NAMALWA (cell line): ENCODE results near the gene KRTAP10-12.
"Not testable (repeated sequence)": the region's sequence is repeated elsewhere in the genome, so short reads cannot be mapped to it uniquely, and the experiment has no call there.

Experiments
- DNase-seq: peaks from one replicate; pipeline ENCODE4 v3.0.0-alpha.2; 2015; ENCODE audit warnings: low spot score

Gene KRTAP10-12, protein sequence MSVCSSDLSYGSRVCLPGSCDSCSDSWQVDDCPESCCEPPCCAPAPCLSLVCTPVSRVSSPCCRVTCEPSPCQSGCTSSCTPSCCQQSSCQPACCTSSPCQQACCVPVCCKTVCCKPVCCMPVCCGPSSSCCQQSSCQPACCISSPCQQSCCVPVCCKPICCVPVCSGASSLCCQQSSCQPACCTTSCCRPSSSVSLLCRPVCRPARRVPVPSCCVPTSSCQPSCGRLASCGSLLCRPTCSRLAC

DNA sequence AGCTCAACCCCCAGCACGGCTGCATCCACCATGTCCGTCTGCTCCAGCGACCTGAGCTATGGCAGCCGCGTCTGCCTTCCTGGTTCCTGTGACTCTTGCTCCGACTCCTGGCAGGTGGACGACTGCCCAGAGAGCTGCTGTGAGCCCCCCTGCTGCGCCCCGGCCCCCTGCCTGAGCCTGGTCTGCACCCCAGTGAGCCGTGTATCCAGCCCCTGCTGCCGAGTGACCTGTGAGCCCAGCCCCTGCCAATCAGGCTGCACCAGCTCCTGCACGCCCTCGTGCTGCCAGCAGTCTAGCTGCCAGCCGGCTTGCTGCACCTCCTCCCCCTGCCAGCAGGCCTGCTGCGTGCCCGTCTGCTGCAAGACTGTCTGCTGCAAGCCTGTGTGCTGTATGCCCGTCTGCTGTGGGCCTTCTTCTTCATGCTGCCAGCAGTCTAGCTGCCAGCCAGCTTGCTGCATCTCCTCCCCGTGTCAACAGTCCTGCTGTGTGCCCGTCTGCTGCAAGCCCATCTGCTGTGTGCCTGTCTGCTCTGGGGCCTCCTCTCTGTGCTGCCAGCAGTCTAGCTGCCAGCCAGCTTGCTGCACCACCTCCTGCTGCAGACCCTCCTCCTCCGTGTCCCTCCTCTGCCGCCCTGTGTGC is at the start of gene KRTAP10-12:
Gene KRTAP10-12 (plus strand): TSS at position 1 of the 639 bp plus-strand sequence. CDS start 30 bp downstream, at position 31.
- DNase-seq, result not testable (repeated sequence)

DNA sequence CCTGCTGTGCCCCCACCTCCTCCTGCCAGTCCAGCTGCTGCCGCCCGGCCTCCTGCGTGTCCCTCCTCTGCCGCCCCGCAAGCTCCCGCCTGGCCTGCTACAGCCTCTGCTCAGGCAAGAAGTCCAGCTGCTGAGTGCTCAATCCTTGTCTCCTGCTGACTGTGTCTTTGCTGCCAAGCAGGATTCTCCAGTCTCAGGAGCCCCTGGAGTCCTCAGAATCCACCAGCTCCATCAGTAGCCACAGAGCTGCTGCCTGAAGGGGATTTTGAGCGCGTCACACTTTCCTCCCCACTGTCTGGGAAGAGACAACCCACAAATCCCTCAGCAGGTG is 49.8 kb upstream of the KRTAP10-12 start:
- DNase-seq, result no peak

DNA sequence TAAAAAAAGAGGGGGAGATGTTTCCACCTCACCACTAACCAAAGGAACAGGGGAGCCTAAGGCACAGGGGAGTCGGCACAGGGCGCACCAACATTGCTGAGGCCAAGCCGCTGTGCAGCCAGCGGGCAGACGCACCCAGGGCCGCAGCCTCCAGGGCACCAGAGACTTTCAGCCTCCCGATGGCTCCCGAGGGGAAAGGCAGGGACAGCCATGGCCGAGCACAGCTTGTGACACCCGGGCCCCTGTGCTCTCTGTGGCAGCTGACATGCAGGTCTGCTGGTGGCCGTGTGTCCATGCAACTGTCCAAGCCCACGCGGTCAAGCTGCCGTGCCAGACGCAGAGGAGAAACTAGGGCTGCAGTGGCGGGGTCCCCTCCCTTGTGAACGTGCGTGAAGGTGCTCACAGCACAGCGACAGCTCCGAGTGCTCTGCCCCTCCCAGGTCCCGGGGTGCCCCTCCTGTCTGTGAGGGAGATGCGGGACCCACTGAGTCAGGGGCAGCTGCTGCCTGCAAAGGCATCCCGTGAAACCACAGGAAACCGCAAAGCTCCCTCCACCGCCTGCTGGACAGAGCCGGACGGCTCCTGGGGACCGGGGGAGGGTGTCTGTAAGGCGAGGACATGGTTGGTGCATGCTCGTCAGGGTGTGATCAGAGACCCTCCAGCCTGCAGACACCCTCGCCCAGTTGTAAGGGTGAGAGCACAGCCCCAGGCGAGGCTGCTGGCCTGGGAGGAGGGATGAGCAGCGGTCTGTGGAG is 48.2 kb upstream of the KRTAP10-12 start:
- DNase-seq, result no peak

DNA sequence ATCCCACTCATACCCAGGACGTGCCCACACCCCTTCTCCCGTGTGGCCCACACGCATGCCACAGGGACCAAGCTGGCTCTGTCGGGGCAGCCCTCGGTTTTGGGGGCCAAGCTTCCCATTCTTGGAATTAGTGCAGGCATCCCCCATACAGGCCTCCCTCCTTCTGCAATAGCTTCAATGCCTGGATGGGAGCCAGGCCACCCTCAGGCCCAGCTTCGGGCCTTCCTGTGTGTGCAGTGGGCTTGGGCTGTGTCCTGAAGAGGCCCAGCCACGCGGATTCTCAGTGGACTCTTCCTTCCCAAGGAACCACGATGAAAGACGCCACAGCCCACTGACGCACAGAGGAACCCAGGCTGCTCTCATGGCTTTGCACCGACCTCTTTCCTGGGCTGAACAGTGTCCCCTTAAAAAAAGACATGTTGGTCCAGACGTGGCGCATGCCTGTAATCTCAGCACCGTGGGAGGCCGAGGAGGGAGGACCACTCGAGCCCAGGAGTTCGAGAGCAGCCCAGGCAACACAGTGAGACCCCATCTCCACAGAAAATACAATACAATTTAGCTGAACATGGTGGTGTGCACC is 47.4 kb upstream of the KRTAP10-12 start:
- no peak for DNase-seq

DNA sequence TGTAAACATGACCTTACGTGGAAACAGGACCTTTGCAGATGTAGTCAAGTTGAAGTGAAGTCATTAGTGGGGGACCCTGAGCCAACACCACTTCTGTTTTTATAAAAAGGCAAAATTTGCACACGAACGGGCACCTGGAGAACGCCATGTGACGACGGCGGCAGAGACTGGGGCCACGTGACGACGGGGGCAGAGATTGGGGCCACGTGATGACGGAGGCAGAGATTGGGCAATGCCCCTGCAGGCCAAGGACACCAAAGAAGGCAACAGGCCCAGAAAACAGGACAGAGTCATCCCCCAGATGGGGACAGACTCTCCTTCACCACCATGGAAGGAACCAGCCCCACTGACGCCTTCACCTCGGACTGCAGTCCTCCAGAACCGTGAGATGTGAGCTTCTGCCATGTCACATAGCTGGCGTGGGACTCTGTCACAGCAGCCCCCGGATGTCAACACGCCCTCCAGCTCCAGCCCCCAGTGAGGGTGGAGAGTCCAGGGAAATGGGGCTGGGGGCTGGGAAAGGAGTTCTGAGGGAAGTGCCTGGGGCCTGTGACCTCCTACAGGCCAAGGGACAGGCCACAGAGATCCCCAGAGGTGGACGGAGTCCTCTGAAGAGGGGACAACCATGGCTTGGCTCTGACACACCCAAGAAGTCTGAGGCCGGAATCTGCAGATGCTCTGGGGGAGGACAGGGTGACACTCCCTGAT is 46.6 kb upstream of the KRTAP10-12 start:
- DNase-seq, result no peak

DNA sequence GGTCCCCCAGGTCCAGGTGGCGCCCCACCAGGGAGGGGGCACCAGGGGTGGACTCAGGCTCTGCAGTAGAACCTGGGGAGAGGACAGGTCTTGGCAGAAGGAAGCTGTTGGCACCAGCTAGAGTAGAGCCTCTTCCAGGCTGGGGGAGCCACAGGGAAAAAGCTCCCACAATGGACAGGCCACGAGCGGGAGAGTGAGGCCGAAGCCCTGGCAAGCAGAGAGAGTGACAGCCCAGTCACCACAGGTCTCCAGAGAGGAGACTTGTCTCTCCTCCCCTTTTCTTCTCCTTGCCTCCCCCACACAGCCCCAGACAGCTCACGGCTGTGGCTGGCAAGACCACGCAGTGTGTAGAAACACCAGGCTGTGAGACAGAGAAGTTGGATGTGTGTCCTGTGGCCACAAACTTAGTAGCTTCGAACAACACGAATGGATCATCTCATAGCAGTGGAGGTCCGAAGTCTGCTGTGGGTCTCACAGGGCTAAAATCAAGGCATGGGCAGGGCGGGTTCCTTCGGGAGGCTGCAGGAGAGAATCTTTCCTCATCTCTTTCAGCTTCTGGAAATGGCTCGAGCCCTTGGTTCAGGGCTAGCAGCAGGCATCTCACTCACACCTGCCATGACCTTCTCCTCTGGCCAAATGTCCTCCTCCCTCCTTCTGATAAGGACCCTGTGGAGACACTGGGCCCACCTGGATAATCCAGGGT is 45.8 kb upstream of the KRTAP10-12 start:
- no peak for DNase-seq

DNA sequence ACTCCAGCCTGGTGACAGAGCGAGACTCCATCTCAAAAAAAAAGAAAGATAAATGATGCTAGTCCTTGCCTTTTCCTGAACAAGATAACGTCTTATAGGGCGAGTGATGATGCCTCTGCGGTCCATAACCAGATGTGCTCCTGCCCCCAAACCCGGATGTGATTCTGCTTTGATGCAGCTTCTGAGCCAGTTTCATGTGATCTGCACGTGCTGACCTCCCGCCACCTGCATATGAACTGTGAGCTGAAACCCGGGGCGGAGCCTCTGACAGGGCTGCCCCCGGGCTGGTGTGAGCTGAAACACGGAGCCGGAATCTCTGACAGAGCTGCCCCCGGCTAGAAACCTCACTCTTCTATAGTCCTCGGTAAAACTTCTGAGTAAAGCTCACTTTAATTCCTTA is 43.8 kb upstream of the KRTAP10-12 start:
- DNase-seq, result peak; percentile 43

DNA sequence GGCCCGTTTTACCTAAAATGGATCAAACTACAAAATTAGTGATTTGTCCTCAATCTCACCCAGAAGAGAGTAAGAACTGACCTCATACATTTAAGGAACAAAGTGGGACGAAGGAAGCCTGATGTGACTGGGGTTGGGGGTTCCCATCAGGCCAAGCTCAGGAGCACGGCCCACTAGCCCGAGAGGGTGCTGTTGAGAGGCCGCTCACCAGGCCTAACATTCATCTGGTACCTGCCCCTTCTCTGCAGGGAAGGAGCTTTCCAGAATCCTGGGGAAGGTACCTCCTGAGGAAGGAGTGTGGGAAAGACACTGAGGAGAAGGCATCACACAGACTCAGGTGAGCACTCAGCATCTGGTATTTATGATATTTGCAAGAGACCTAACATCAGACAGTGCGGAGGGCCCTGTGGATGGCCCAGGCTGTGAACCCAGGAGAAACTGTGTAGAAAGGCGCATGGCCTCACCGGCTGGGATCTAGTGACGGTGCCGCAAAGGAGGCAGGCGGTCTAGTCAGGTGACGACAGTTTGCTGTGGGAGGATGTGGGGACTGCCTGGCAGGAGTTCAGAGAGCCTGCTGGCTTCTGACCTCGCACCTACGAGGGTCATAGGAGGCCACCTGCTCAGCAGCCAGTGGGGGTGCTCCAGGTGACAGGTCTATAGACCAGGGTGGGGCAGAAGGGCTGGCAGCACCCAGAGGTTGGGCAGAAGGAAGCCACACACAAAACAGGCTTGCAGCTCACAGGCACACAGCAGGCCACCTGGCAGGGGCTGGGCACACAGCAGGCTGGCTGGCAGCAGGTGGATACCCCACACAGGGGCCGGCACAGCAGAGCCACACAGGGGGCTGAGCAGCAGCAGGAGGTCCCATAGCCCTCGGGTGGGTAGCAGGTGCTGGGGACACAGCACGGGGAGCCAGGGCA is 43.1 kb upstream of the KRTAP10-12 start:
- DNase-seq, result no peak

DNA sequence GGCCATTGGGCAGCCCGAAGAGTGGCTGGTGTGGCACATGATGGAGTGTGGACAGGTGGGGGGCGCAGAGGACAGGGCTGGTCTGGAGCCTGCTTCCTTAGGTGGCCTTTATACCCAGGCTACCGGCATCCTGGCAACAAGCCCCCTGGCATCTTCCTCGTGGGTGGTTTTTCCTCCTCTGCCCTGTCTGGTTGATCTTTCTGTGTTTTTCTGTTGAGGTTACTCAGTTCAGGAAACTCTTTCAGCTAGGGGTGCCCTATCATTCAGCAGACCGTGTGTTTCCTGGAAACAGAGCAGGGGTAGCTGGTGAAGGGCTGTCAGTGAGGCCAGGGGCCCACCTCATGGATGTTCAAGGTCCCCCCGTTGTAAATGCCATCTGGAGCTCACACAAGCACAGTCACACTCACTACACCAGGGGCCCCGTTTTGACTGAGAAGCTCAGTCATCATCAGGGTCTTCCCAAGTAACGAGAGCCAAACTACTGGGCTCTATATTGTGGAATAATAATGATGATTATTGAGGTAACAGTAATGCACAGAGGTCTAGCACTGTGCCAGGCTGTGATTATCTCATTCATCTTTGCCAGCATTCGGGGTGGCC is 42.3 kb upstream of the KRTAP10-12 start, which contains the start of gene KRTAP12-4:
Gene KRTAP12-4 (minus strand): TSS at position 84 of the 600 bp plus-strand sequence. CDS start 45 bp downstream, at position 39.
- no peak for DNase-seq

DNA sequence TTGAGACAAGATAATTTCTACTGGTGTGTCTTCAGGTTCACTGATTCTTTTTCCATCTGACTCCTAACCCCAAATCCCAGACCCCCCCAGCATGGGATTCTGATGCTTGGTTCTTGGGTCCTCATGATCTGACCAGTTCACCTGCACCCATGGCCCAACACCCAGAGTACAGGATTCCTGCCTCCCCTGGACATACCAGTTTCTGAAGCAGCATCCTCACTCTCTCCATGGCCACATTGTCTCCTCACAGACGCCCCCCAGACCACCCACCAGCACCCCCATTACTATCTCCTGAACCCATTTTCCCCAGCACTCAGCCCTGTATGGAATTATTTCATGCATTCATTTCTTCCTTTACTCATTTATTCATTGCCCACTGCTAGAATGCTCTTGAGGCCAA is 40.1 kb upstream of the KRTAP10-12 start:
- no peak for DNase-seq

DNA sequence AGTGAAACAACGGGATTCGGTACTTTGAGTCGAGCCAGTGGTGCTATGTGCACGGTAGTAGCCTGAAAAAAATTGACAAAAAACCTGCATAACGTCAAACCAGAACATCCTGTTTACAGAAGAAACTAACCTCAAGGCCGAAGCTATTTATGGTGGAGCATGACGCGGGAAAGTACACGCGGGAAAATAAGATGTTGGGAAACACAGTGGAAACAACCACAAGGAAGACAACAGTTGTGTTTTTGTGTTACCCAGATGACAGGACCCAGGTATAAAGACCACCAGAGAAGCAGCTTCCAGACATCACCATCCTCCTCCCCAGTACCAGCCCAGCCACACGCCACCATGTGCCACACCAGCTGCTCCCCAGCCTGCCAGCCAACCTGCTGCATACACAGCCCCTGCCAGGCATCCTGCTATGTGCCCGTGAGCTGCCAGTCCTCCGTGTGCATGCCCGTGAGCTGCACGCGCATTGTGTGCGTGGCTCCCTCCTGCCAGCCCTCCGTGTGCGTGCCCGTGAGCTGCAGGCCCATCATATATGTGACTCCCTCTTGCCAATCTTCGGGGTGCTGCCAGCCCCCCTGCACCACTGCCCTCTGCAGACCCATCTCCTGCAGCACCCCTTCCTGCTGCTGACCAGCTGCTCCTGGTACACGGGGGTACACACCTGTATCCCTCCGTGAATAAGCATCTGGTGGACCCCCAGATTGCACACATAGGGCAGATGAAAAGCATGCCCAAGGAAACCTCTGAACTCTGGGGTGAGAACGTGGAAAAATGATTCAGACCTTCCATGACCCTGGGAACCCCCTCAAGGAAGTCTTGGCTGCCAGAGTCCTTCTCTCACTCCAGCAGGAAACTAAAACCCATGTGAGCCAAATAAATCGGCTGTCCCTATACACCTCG is 39.1 kb upstream of the KRTAP10-12 start, which contains the start of gene KRTAP12-3:
Gene KRTAP12-3 (plus strand): TSS at position 298 of the 906 bp plus-strand sequence. CDS start 48 bp downstream, at position 346.
- no peak for DNase-seq

DNA sequence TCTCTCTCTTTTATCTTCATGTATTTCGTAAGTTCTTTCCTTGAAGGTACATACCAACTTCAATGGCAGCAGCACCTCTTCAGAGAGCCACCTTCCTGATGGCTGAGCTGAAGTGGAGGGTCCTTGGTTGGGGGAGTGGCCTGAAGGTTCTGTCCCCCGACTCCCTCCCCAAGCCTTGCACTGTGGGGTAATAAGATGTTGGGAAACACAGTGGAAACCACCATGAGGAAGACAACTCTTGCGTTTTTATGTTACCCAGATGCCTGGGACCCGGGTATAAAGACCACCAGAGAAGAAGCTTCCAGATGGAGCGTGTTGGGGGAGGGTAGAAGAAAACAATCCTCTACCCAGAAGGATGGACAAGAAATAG is 38.4 kb upstream of the KRTAP10-12 start:
- DNase-seq, result no peak

DNA sequence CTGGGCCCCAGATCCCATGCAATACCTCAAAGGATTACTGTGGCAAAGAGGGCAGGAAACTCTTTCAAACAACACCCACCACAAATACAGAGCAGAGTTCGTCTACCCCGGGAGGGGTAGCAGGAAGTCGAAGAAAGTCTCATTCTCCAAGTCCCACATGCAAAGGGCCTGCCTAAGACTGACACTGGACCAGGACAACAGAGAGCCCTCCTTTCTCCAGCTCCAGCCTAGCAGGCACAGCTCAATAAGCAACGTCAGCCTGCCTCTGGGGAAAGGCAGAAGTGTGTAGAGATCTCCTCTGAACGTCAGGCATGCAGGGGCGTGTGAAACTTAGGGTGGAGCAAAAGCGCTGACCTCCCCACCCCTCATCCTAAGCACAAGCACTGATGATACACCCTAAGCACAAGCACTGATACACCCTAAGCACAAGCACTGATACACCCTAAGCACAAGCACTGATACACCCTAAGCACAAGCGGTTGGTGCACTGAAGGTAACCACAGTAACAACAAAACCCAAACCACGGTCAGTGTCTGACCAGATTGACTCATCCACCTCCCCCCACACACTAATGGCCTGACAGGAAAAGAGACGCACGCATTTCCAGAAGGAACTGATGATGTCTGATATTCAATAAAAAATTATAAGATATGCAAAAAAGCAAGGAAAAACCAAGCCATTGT is 37.9 kb upstream of the KRTAP10-12 start:
- DNase-seq, result no peak

DNA sequence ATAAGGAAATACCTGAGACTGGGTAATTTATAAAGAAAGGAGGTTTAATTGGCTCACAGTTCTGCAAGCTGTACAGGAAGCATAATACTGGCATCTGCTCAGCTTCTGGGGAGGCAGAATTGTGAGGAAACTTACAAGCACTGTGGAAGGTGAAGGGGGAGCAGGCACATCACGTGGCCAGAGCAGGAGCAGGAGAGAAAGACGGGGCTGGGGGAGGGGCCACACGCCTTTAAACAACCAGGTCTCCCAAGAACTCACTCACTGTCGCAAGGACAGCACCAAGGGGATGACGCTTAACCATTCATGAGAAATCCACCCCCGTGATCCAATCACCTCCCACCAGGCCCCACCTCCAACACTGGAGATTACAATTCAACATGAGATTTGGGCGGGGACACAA is 35.4 kb upstream of the KRTAP10-12 start:
- DNase-seq, result not testable (repeated sequence)

DNA sequence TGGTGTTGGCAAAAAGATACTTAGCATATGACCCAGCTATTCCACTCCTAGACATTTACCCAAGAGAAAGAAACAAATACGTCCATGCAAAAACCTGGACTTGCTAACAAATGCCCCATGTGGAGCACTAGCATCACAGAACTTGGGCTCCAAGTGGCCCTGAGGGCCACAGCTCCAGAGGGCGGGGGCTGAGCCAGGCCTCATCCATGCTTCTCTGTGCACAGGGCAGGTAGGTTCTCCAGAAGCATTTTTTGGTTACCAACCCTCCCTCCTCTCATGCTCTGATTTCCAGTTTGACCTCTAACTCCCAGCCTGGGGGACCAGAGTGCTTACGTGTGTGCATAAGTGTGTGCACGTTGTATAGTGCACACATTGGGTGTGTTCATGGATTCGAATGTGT is 32.3 kb upstream of the KRTAP10-12 start:
- DNase-seq, result no peak

DNA sequence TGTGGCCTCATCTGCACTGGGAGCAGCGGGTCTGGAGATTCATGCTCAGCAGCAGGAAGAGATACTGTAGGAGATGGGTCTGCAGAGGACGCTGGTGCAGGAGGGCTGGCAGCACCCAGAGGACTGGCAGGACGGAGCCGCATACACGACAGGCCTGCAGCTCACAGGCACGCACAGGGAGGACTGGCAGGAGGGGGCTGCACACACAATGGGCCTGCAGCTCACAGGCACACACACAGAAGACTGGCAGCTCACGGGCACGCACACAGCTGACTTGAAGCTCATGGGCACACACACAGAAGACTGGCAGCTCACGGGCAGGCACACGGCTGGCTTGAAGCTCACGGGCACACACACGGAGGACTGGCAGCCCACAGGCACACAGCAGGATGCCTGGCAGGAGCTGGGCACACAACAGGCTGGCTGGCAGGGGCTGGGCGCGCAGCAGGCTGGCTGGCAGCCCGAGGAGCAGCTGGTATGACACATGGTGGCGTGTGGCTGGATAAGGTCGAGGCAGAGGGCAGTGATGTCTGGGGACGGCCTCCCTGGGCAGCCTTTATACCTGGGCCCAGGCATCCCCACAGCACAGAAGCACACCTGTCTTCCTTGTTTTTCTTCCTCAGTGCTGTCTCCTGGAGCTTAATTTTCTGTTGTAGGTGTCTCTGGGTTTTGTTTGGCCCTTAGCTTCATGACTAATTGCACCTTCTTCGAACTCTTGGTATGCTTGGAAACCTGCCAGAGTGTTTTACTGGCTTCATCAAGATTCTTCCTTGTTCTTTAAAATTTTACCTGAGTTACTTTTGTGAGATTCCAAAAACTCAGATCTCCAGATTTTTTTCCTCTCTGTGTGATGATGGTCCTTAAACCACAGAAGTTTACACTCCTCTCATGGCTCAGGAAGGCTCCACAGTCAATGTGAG is 30.3 kb upstream of the KRTAP10-12 start, which contains the start of gene KRTAP12-2:
Gene KRTAP12-2 (minus strand): TSS at position 527 of the 920 bp plus-strand sequence. CDS start 41 bp downstream, at position 486.
- DNase-seq, result no peak

DNA sequence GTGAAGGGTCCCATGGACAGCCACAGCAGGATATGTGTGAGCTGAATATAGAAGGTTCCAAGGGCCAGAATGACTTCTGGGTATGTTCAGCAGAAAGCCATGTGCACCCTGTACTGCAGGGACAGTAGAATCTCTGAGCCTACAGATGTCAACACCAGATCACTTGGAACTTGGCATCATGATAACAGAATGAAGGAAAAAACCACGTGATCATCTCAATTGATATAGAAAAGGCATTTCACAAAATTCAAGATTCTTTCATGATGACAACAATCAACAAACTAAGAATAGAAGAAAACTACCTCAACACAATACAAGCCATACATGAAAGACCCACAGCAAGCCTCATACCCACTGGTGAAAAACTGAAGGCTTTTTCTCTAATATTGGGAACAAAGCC is 29.4 kb upstream of the KRTAP10-12 start:
- no peak for DNase-seq
